Mucosa of gallbladder (tissue), 1 donor: ENCODE data around the gene NGDN. TPM values are rescaled to one million over a fixed set of nuclear protein-coding genes. Genes with fewer than 3 reads are reported as not detected.
"Not testable (repeated sequence)": the region's sequence is repeated elsewhere in the genome, so short reads cannot be mapped to it uniquely, and the experiment has no call there.

Experiments
- DNase-seq: peaks from one replicate; pipeline ENCODE4 v3.0.0-alpha.2; 2020; ENCODE audit warnings: low spot score
- total RNA-seq: library from RNA; stranded (reverse); gene quantifications from one replicate; pipeline ENCODE4 v1.2.1, GENCODE V29; 2021
- donor health status: DM: no; HTN: no; CAD: no.

The NGDN gene, protein sequence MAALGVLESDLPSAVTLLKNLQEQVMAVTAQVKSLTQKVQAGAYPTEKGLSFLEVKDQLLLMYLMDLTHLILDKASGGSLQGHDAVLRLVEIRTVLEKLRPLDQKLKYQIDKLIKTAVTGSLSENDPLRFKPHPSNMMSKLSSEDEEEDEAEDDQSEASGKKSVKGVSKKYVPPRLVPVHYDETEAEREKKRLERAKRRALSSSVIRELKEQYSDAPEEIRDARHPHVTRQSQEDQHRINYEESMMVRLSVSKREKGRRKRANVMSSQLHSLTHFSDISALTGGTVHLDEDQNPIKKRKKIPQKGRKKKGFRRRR
- 22.9 TPM for total RNA-seq

DNA sequence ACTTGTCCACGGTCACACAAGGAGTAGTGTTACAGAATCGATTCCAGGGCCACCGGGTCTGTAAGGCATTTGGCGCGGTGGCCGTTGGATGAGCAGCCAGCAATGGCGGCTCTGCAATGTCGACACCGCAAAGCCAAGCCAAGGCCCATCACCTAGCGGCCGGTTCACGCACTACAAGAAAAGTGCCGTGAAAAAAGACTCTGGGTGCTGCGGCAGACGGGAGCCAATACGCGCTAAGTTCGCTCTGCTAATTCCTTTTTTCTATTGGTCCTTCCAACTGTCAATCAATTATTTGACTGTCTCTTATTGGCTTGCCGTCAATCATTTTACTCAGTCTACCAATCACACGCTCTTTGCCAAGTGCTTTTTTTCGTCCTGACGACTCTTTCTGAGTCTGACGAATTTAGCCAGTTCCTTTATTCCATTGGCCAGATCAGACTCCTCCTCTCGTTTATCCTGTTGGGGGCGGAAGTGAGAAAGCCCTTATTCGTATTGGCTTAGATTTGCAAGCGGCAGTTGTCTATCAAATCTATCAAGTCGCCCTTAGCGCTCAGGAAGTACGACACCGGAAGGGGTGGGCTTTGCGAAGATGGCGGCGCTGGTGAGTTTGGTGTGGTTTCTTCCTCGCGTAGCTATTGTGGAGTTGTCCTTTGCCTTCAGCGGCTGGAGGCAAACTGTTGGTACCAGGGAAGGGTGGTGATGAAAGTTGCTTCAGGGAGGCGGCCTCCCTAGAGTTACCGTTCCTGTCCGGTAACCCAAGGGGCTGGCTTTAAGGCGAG is at the start of gene NGDN:
Gene NGDN (plus strand): TSS at position 577 of the 779 bp plus-strand sequence. CDS start 13 bp downstream, at position 590.
- peak; percentile 98 for DNase-seq

DNA sequence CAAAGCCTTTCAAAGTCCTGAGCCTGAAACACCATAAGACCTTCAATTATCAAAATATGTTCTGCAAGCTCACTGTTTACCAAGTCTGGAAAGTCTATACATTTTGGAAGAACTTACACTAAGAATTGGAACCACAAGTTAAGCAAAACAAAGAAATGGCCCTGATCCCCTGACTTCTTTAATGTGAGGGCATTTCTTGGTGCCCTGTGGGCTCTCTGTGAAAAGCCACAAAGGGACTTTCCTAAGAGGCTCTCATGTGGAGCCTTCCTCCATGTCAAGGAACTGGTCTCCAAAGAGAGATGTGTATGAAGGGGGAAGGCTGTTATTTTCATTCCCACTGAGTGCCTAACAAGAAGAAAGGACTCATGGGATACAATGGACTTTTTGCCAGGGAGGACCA is 47.9 kb upstream of the NGDN start:
- no peak for DNase-seq

DNA sequence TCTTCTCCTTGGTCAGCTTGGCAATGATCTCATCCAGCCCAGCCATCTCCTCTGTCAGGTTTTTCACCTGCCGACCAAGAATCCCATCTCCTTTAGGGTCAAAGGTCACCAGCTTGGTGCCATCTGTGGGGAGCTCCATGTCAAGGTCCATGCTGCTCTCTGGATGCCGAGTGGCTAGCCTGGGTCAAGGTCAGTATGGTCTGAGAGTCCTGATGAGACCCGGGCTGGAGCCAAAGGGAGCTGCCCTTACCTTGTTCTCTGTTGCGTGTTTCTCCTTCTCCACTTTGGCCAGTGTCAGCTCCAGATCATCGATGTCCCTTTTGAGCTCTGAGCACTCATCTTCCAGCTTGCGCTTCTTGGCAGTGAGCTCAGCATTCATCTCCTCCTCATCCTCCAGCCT is 45.8 kb upstream of the NGDN start:
- no peak for DNase-seq

DNA sequence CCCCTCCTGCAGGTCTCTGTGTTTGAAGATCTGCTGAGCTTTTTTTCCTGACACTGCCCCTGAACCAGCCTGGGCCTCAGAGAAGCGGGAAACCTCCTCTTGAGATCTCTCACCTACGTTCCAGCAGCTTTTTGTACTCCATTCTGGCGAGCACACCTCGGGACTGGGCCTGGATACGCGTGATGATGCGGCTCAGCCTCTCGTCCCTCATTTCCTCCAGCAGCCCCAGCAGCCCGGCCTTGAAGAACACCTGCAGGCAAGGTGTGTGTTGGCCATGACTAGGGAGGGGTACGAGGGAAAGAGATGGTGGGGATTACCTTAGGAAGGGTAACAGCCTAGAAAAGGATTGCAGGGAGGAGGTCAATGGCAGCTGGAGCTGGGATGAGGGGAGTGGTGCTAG is 44.3 kb upstream of the NGDN start:
- DNase-seq, result no peak

DNA sequence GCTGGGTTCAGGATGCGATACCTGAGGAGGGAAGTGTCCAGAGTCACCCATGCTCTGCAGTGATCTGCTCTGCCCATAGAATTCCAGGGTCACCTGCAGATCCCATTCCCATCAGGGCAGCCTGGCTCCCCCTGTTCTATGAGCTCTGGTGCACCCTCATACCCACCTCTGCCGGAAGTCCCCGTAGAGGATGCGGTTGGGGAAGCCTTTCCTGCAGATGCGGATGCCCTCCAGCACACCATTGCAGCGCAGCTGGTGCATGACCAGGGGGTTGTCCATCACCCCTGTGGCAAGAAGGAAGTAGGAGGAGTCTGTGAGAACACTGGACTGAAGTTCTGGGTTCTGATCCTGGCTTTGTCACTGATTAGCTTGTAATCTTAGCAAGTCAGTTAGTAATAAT is 43.7 kb upstream of the NGDN start:
- not testable (repeated sequence) for DNase-seq

DNA sequence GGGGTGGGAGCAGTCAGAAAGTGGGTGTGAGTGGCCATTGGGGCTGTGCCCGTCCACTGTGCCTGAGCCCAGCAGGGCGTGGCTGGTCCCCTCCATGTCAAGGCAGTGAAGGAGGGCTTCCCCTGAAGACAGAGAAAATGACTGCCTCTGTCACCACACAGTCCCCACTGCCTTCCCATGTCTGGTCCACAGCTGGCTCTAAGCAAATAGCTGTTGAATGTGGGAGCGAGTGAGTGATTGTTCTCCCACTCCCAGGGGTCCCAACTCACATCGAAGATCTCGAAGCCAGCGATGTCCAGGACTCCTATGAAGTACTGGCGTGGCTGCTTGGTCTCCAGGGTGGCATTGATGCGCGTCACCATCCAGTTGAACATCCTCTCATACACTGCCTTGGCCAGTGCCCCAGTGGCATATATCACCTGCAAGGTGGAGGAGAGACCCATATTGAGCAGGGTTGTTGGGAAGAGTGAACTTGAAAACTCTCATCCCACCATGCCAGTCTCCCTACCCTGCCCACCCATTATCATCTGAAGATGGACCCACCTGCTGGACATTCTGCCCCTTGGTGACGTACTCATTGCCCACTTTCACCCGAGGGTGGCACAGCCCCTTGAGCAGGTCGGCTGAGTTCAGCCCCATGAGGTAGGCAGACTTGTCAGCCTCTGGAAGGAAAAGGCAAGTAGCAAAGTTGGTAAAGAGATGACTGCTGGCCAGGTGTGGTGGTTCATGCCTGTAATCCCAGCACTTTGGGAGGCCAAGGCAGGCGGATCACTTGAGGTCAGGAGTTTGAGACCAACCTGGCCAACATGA is 40.6 kb upstream of the NGDN start:
- no peak for DNase-seq

DNA sequence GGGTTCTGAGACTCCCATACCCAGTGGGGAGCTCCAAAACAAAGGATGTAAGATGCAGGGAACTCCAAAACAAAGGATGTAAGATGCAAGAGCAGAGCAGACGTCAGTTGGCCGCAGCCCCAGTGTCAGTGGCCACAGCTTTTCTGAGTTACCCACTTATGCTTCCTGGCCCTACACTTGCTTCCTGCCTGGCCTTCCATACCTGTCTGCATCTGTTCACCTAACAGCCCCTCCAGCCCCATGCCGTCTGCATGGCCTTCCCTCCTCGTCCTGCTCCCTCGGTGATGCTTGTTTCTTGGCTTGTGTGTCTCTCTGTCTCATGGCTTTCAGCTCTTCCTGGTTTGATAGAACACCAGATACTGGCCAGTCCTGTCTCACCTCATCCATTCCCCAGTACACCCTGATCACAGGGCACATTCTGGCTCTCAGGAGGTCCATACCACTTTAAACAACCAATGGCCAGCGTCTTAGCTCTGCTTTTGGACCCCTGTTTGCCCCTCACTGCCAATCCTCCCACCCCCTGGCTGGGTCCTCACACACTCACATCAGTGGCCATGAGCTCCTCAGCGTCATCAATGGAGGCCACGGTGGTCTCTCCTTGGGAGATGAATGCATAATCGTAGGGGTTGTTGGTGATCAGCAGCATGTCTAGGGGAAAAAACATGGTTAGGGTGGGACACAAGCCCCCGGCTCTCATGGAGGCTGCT is 39.3 kb upstream of the NGDN start:
- DNase-seq, result no peak

DNA sequence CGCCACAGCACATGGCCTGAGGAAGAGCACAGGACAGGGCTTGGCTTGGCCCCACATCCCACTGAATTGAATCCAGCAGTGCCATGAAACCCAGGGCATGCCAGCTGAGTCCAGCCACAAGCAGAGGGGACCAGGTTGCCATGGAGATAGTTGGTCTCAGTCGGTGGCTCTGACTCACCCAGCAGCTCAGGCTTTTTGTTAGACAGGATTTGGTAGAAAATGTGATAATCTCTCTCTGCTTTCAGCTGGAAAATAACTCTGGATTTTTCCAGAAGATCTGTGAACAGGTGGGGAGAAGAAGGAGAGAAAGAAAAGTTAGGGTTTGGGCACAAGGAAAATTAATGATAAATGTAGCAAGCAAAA is 38.8 kb upstream of the NGDN start:
- no peak for DNase-seq

DNA sequence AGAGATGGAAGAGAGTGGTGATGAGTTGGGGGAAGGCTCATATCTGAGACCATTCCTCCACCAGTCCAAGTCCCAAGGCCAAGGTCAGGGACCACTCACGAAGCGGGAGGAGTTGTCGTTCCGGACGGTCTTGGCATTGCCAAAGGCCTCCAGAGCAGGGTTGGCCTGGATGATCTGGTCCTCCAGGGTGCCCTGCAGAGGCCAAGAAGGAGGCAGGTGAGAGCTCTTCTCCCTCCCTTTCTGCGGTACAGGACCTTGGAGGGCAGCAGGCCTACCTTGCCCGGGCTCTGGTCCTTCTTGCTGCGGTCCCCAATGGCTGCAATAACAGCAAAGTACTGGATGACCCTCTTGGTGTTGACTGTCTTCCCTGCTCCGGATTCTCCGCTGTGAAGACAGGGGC is 38.0 kb upstream of the NGDN start:
- no peak for DNase-seq

DNA sequence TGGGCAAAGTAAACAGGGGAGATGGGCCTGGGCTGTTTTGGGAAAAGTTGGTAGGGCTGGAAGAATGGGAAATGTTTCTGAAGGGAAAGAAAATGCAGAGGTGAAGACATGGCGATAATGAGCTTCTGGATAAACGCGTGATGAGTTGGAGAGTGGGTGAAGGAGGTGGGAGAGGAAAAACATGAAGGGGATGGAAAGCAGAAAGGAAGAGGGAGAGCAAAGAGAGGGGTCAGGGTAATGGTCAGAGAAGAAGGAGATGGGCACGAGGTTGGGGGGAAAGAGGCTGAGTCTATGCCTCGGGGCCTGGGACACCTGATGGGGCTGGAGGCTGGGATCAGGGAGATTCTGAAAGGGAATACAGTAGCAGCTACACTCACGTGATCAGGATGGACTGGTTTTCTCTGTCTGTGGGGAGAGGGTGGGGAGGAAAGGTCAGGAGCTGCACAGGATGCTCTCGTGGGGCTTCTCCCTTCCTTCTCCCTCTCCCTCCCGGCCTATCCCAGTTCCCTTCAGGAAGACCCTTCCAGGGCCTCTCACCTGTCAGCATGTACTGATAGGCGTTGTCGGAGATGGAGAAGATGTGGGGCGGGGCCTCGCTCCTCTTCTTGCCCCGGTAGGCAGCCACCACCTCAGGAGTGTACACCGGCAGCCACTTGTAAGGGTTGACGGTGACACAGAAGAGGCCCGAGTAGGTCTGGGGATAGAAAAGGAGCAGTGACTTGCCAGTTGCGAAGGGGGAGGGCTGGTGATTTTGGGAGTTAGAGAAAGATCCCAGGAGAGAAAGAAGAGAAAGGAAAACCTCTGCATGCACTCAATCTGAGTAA is 37.2 kb upstream of the NGDN start:
- no peak for DNase-seq

DNA sequence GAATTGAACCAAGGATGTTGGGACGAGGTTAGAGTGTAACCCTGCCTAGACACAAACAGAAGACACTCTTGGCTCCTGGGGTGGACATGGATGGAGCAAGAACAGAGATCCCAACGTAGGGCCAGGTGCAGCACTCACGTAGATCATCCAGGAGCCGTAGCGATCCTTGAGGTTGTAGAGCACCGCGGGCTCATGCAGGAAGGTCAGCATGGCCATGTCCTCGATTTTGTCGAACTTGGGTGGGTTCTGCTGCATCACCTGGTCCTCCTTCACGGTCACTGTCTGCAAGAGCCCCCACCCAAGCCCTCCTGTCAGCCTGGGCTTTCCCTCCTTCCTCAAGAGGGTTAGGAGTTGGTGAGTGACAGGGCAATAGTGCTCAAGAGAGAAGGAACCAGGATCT is 36.6 kb upstream of the NGDN start:
- DNase-seq, result no peak

DNA sequence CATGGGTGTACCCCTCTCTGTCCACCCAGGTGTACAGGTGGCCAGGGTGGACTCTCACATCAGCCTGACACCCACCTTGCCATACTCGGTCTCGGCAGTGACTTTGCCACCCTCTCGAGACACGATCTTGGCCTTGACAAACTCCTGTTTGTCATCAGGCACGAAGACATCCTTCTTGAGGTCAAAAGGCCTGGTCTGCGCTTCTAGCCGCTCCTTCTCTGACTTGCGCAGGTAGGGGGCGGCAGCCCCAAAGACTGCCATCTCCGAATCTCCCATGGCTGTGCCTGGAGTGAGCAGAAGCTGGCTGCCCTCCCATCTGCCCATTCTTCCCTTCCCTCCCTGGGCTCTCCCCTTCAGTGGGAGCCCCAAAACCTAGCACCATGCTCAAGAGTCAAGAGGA is 36.0 kb upstream of the NGDN start:
- DNase-seq, result no peak

DNA sequence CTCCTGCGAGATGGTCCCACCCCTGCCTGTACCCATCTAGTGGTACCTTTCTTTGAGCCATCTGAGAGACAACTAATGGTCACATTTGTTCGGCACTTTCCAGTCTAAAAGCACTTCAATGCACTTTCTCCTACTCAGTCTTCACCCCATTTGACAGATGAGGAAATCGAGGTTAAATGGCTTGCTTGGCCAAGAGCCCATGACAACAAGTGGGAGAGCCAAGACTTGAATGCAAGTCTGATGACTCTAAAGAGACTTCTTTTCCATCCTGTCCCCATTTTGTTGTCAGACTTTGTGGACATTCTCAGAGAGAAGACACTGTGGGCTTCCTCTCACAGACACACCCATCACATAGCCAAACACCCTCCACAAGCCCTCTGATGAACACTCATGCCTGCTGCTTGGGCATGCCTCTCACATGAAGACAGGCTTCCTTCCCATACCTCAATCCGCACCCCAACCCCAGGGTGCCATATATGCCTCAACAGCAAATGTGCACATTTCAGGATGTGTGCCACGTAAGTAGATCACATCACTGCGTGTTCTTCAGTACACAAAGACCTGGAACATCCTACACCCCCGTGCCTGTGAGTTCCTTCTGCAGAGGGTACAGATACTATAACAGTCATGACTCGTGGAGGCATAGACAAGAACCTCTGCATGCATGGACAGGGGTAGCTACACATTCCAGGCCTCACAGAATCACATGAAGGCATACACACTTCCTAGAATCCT is 34.8 kb upstream of the NGDN start:
- DNase-seq, result no peak

DNA sequence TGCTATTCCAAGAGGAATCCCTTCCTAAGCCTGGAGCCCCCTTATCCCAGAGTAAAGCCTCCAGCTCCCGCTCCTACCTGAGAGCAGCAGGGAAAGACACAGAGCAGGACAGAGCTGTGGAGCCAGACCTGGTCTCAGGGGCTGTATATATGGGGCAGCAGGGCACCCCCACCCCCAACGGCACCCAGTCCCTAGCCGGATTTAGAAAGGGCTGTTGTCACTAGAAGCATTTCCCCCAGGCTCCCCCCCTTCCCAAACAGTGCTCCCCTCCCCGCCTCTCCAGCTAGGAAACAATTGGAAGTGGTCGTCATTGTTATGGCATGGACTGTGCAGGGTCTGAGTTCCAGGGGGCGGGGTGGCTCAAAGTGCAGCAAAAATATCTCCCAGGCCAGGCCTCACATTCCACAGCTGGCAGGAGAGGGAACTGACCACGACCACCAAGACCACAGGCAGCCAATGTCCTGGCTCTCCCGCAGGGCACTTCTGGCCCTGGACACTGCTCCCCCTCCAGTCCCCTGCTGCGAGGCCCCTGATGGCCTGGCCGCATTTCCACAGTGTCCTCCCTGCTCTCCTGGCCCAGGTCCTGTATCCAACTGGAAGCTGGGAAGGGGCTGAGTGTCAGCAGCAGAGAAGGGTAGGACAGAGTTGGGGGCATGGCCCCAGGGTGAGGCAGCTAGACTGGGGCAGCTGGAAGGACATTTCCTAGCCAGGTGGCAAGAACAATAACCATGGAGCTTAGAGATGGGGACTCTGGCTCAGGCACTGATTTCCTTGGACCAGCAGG is 33.8 kb upstream of the NGDN start, which contains the start of gene MYH7:
Gene MYH7 (minus strand): TSS at position 118 of the 784 bp plus-strand sequence. CDS start 1,928 bp downstream, outside the sequence.
- DNase-seq, result no peak

DNA sequence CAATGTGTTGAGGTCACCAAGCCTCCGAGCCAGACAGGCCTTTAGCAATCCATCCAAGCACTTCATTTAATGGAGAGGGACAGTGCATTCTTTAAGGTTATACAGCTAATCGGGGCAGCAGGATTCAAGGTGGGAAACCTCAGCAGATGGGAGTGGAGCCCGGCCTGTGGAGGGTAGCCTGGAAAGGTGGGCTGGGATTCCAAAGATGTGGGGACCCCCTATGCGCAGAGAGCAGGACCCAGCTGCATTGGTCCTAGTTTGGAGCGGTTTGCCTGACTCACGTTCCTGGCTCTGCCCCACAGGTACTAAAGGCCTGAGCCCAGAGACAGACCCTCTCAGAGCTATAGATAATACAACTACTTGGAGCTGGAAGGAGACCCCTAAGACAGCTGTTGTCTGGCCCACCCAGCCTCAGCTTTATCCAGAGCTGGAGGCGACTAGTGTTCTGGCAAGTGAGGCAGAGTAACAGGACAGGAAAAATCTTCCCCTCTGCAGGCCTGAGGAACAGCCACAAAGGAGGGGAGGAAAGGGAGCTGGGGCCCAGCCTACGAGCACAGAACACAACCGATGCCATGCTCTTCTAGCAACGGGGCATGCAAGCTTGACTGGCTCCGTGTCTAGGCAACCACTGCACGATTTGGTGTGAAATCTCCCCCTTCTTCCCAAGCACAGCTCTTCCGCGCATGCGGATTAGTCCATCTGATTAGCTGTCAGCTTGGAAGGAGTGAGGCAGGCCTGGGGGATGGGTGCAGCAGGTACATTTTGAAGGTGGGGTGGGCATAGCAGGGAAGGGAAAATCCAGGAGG is 33.0 kb upstream of the NGDN start:
- DNase-seq, result no peak

DNA sequence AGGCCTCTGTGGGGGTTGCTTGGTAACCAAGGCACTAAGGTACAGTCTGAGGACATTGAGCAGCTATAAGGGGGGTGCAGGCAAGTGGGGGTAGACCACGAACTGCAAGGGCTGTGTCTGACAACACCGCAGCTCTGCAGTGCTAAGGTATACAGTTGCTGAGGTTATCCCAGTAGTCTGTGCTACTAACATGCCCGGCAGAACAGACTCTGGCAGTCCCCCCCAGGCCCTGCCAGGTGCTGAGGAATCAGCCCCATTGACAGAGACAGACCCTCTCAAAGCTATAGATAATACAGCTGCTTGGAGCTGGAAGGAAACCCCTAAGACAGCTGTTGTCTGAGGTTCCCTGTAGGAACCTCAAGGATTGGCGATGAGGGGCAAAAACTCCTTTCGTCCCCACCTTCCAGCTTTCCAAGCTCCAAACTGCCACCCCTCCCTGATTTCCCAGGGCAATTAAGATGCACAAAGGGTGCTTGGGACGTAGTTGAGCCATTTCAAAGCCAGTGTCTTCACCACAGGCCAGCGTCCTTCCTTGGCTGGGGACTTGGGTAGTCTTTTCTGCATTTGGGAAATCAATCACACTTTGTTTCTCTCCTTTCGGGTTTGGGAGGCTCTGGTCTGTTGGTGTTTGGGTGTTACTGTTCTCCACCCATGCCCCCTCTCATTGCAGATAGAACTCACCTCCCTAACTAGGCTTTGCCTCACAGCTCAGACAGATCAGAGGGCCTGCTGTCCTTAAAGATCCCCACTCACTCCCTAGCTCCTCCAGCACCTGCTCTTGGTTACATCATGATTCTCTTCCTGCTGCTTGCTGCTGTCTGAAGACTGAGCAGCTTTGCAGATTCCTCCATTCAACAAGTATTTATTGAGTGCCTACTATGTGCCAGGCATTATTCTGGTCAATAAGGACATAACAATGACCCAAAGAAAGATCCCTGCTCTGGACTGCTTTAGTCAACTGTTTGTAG is 32.1 kb upstream of the NGDN start:
- no peak for DNase-seq
